Pancreas (tissue), 10 donors: ENCODE data around the gene ARHGAP35. TPM values are rescaled to one million over a fixed set of nuclear protein-coding genes. Genes with fewer than 3 reads are reported as not detected.

Experiments used
- ATAC-seq, 4 donors: fragments of 200-7000 bp; cut with Tn5 transposase; one replicate each; pipeline versions ENCODE4 v1.8.0 to v1.9.1; 2020; ENCODE audit warnings: mild to moderate bottlenecking in 4 of 4, moderate library complexity in 4 of 4
- DNase-seq, 6 donors: peaks; one replicate each; pipeline ENCODE4 v3.0.0-alpha.2; 2020
- FAIRE-seq: peaks from 2 replicates; lab custom pipeline; 2012; peaks lifted over from hg19 to GRCh38; lab: Jason Lieb, UNC
- H3K27ac ChIP-seq, 4 donors: fragments of 200-600 bp; sonication (generic); 1 replicate in 3 of 4; 2 replicates in 1 of 4; pipeline versions ENCODE4 v1.5.0 to v1.8.0; 2020
- H3K27me3 ChIP-seq, 4 donors: fragments of 200-600 bp; one replicate each; pipeline ENCODE4 v1.8.0; 2021
- H3K36me3 ChIP-seq, 3 donors: fragments of 200-600 bp; sonication (generic) in 1 of 3; one replicate each; pipeline versions ENCODE4 v1.5.0 to v1.8.0; 2020 to 2021
- H3K4me1 ChIP-seq, 3 donors: fragments of 200-600 bp; one replicate each; pipeline ENCODE4 v1.8.0; 2021
- H3K4me3 ChIP-seq, 4 donors: fragments of 200-600 bp; sonication (generic) in 2 of 4; one replicate each; pipeline versions ENCODE4 v1.5.0 to v1.8.0; 2020 to 2021
- H3K9me3 ChIP-seq, 4 donors: fragments of 200-600 bp; one replicate each; pipeline ENCODE4 v1.8.0; 2021
- WGBS, 2 donors: extraction: QIAGEN DNeasy Blood & Tissue Kit; methylation state at CpG; one replicate each; pipeline ENCODE4 v1.1.7; 2013; 5-methylcytosine and 5-hydroxymethylcytosine counted together
- intact Hi-C, 3 donors: fragments of 100-400 bp; cut with DNase I; formaldehyde crosslinking; loops; one replicate each; pipeline versions ENCODE4 v1.11.1 to v1.14.2; 2022
- polyA plus RNA-seq, 2 donors: library from polyadenylated mRNA; stranded (reverse); fragments of 200-250 nt; gene quantifications; one replicate each; pipeline ENCODE4 v1.2.3, GENCODE V29; 2013
- total RNA-seq, 6 donors: library from RNA; stranded (reverse); fragmentation: NEBNext Ultra II Directional in 4 of 6; extraction: Animal tissue kit (Norgen Biotek cat#: 25700) in 4 of 6; gene quantifications; one replicate each; pipeline versions ENCODE4 v1.2.1 to v1.2.4, GENCODE V29; 2021 to 2023
- TF ChIP-seq, protein P1 (sequence below), 4 donors: fragments of 200-600 bp; sonication (generic) in 3 of 4; IDR thresholded peaks; one replicate each; pipeline versions ENCODE4 v1.5.0 to v1.8.0; 2021; ENCODE audit warnings: antibody characterized with exemption in 4 of 4
- donor health status: healthy with polysubstance abuse.
- donor health status: DM: no; HTN: no; CAD: no; lungs with moderate emphysema.
- donor health status: DM: no; HTN: no; CAD: no.
- donor health status: control.
- donor health status: control.
- donor health status: Bipolar disorder and iron deficiency.
- donor health status: DM: yes; HTN: yes; CAD: no.
- donor health status: DM: no; HTN: no; CAD: no.
- donor health status: DM: no; HTN: no; CAD: no.
- donor health status: DM: yes; HTN: yes; CAD: no.

ARHGAP35 gene
- total and polyA plus RNA-seq, 8 donors = 8.4 to 26.8 (median 18.9) TPM

GRCh38 chr19:46906221-46906620 lies 45.4 kb downstream of the ARHGAP35 start:
- TF ChIP-seq, protein P1, sequence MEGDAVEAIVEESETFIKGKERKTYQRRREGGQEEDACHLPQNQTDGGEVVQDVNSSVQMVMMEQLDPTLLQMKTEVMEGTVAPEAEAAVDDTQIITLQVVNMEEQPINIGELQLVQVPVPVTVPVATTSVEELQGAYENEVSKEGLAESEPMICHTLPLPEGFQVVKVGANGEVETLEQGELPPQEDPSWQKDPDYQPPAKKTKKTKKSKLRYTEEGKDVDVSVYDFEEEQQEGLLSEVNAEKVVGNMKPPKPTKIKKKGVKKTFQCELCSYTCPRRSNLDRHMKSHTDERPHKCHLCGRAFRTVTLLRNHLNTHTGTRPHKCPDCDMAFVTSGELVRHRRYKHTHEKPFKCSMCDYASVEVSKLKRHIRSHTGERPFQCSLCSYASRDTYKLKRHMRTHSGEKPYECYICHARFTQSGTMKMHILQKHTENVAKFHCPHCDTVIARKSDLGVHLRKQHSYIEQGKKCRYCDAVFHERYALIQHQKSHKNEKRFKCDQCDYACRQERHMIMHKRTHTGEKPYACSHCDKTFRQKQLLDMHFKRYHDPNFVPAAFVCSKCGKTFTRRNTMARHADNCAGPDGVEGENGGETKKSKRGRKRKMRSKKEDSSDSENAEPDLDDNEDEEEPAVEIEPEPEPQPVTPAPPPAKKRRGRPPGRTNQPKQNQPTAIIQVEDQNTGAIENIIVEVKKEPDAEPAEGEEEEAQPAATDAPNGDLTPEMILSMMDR (IDR thresholded peaks at IDR 0.05) = no peak
- no peak for FAIRE-seq

DNA sequence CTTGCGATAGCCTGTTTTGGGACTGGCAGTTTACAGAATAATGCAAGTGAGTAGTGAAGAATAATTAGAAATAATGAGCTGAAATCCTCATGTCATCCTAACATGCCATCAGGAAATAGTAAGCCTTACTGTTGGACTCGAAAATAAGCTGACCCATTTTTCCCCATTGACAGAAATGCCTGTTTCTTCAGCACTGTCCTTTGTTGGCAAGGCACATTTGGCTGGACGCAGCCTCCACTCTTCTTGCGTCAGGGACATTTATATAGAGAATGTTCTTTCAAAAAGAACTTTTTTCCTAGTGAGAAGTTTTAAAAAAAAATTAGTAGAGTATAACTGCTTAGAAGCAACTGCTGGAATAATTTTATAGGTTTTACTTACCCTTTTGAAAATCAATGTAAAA lies 47.1 kb downstream of the ARHGAP35 start:
- ATAC-seq (no peak), DNase-seq (no peak)
- H3K27ac ChIP-seq = no peak overlapping the region

More at GRCh38 chr19:46906221-46906620, 45.4 kb downstream of the ARHGAP35 start:
- Histone ChIP-seq H3K9me3 (no peaks in the 10 kb centered on the region), H3K27ac (no peak overlapping the region), H3K4me3 (no peak overlapping the region), H3K4me1 (peaks cover 17 to 19% (median 19%) of the 10 kb centered on the region in 3 donors), H3K27me3 (no peaks in the 10 kb centered on the region), H3K36me3 (no peaks in the 10 kb centered on the region)
- intact Hi-C loops = no loop called here
- no peak for DNase-seq
- 86 to 91% methylated on average over 2 of the region's 2 CpGs for whole genome bisulfite sequencing, 2 donors
- ATAC-seq = no peak

DNA sequence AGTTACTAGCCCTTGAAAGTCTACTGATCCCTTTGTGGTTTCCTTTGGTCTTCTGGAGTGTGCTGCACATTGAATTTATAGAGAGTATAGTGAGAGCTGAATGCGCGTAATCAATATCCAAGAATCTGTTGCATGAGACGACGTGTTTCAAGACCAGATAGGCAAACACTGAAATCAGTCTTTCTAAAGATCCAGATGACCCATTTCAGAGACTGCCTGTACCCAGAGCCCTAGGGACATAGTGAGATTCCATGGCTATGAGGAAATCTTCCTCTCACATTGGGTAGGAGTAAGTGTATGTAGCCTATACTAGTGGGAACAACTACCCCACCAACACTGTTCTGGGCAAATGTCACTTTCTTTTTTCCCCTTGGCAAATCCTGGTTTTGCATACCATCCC lies 48.6 kb downstream of the ARHGAP35 start:
- DNase-seq (no peak), FAIRE-seq (no peak), ATAC-seq (no peak)
- Histone ChIP-seq H3K4me1 (peaks cover 0 to 4% (median 4%) of the 10 kb centered on the region in 3 donors), H3K36me3 (no peaks in the 10 kb centered on the region), H3K9me3 (no peaks in the 10 kb centered on the region), H3K27me3 (no peaks in the 10 kb centered on the region), H3K4me3 (no peak overlapping the region), H3K27ac (no peak overlapping the region)
- intact Hi-C loops = no loop called here
- TF ChIP-seq, protein P1 (IDR thresholded peaks at IDR 0.05) = no peak
- 84 to 87% methylated on average over 4 of the region's 4 CpGs for WGBS, 2 donors

More for the DNA sequence above, 47.1 kb downstream of the ARHGAP35 start:
- Histone ChIP-seq H3K36me3 (no peaks in the 10 kb centered on the region), H3K4me1 (peaks cover 6 to 9% (median 8%) of the 10 kb centered on the region in 3 donors), H3K4me3 (no peak overlapping the region), H3K9me3 (no peaks in the 10 kb centered on the region), H3K27me3 (no peaks in the 10 kb centered on the region)
- intact Hi-C loops = no loop called here
- WGBS, 2 donors = 85 to 92% methylated on average over 4 of the region's 4 CpGs
- FAIRE-seq = no peak
- TF ChIP-seq, protein P1 (IDR thresholded peaks at IDR 0.05) = no peak

Other genes starting within 250 kb of the ARHGAP35 start
- gene PTGIR, start 235.9 kb upstream of the ARHGAP35 start, total RNA-seq = 1 to 10 TPM in 4 of 6 donors, under 1 TPM in 2; 0.56 to 4.6 (median 1.6) TPM
- 1 to 10 TPM; 3.5 TPM for gene PTGIR, start 235.9 kb upstream of the ARHGAP35 start, polyA plus RNA-seq
- gene GNG8, start 224.8 kb upstream of the ARHGAP35 start, total RNA-seq = not detected
- gene GNG8, start 224.8 kb upstream of the ARHGAP35 start, polyA plus RNA-seq = not detected
- 1 to 10 TPM in 2 of 6 donors, under 1 TPM in 4; 0.24 to 1.7 (median 0.48) TPM for gene DACT3, start 199.8 kb upstream of the ARHGAP35 start, total RNA-seq
- gene DACT3, start 199.8 kb upstream of the ARHGAP35 start, polyA plus RNA-seq = 1 to 10 TPM in 1 of 2 donors, under 1 TPM in 1; 0.89 to 1.3 TPM
- gene PRKD2, start 143.9 kb upstream of the ARHGAP35 start, total RNA-seq = 10 to 100 TPM; 13.8 to 33.5 (median 20.4) TPM
- gene PRKD2, start 143.9 kb upstream of the ARHGAP35 start, polyA plus RNA-seq = 10 to 100 TPM; 61.1 to 90.3 TPM
- 1 to 10 TPM; 5.0 to 9.4 (median 6.5) TPM for gene FKRP, start 114.9 kb upstream of the ARHGAP35 start, total RNA-seq
- 10 to 100 TPM; 16.6 to 17.4 TPM for gene FKRP, start 114.9 kb upstream of the ARHGAP35 start, polyA plus RNA-seq
- gene STRN4, start 114.5 kb upstream of the ARHGAP35 start, total RNA-seq = 10 to 100 TPM; 26.4 to 43.5 (median 32.6) TPM
- 10 to 100 TPM; 43.4 to 48.0 TPM for gene STRN4, start 114.5 kb upstream of the ARHGAP35 start, polyA plus RNA-seq
- gene SLC1A5, start 72.4 kb upstream of the ARHGAP35 start, total RNA-seq = 100 to 1,000 TPM in 1 of 6 donors, 10 to 100 TPM in 4, 1 to 10 TPM in 1; 9.6 to 148 (median 15.9) TPM
- 10 to 100 TPM in 1 of 2 donors, 1 to 10 TPM in 1; 8.6 to 13.9 TPM for gene SLC1A5, start 72.4 kb upstream of the ARHGAP35 start, polyA plus RNA-seq
- 10 to 100 TPM; 34.5 to 50.9 (median 39.3) TPM for gene AP2S1, start 10.2 kb upstream of the ARHGAP35 start, total RNA-seq
- 10 to 100 TPM; 46.4 to 48.2 TPM for gene AP2S1, start 10.2 kb upstream of the ARHGAP35 start, polyA plus RNA-seq
- under 1 TPM; 0.12 to 0.42 (median 0.23) TPM for gene NPAS1, start 158.8 kb downstream of the ARHGAP35 start, total RNA-seq
- under 1 TPM; 0.46 to 0.49 TPM for gene NPAS1, start 158.8 kb downstream of the ARHGAP35 start, polyA plus RNA-seq
- gene TMEM160, start 187.6 kb downstream of the ARHGAP35 start, total RNA-seq = 10 to 100 TPM; 11.9 to 17.8 (median 13.6) TPM
- 1 to 10 TPM; 3.4 to 6.0 TPM for gene TMEM160, start 187.6 kb downstream of the ARHGAP35 start, polyA plus RNA-seq